ENCODE data around the gene COG7. TPM values are rescaled to one million over a fixed set of nuclear protein-coding genes. Genes with fewer than 3 reads are reported as not detected.

COG7 gene
- 10 to 100 TPM; 23.3 to 26.2 TPM for total RNA-seq
- 10 to 100 TPM in 1 of 3 donors, 1 to 10 TPM in 2; 8.4 to 10.9 (median 9.2) TPM for polyA plus RNA-seq
- total RNA-seq: 18.7 to 26.0 (median 22.8) reads per million in 6 experiments

DNA sequence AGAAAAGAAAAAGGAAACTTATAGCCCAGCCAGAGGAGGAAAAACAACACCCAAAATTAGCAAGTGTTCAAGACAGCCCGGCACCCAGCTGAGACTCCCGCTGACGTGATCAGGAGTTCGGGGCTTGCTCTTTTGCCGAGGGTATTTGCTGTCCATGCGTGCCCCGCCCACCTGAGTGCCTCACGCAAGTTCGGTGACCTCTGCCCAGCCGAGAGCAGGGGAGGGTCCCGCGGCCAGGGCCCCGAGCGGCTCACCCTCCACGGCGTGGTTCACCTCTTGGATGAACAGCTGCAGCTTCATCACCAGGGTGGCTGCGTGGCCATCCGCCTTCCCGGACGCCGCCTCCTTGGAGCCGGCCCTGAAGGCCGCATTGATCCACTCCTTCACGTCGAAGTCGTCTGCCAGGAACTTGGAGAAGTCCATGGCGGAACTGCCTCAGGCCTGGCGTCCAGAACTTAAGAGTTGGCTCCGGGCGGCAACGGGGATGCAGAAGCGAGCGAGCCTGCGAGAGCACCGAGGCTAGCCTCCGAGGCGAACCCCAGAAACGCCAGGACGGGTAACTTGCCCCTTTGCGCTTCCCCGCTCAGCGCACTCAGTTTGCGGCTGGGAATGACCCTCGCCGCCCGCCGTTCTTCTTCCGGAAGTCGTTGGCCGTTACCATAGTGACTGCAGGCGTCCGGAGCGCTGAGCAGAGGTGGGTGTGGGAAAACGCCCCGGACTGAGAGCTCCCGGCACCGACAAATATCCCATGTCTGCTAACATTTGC lies at the start of gene COG7:
COG7 (minus strand) TSS at position 618 of the 766 bp plus-strand sequence; CDS start at position 423, 195 bp downstream.
- H3K9me3 Mint-ChIP-seq: no peaks in the 10 kb centered on the region
- peak; percentile 70 to 91 (median 83) for DNase-seq
- POLR2A ChIA-PET: interaction anchor here (0.6 to 1.2 kb wide), 2 partner anchors 18 to 292 kb away, joined by 3 to 5 read pairs; no protein-coding TSS in a partner anchor
- H3K36me3 Mint-ChIP-seq: peaks cover 0 to 2% (median 0%) of the 10 kb centered on the region in 3 donors
- peak within 1 kb of the TSS; percentile 84 to 99 (median 95) for H3K4me3 Mint-ChIP-seq
- H3K4me1 Mint-ChIP-seq: peaks cover 15 to 45% (median 37%) of the 10 kb centered on the region in 4 donors
- peak within 1 kb of the TSS; percentile 85 to 97 (median 91) for H3K27ac Mint-ChIP-seq
- ATAC-seq: peak; percentile 88 to 95
- H3K27me3 Mint-ChIP-seq: no peaks in the 10 kb centered on the region

DNA sequence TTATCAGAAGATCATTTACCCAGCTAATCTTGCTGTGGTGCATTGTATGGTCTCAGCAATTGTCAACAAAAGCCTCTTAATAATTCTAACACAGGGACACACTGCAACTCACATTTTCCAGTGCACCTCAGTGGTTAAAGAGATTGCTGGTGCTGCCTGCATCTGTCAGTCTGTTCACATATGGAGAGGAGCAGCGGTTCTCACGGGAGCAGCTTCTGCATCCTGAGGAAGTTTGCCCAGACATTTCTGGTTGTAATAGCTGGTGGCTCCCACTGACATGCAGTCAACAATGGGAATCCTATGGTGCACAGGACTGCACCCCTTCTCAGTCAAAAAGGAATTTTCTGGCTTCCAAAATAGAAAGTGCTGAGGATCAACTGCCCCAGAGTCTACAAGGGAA lies 49.5 kb upstream of the COG7 start:
- DNase-seq (no peak), ATAC-seq (no peak)
- H3K4me3 Mint-ChIP-seq: no peak overlapping the region
- peaks cover 0 to 14% (median 0%) of the 10 kb centered on the region in 3 donors for H3K36me3 Mint-ChIP-seq
- H3K4me1 Mint-ChIP-seq: peaks cover 27 to 83% (median 68%) of the 10 kb centered on the region in 4 donors
- H3K27me3 Mint-ChIP-seq: no peaks in the 10 kb centered on the region
- POLR2A ChIA-PET: no interaction called here
- H3K9me3 Mint-ChIP-seq: no peaks in the 10 kb centered on the region
- peak overlapping the region in 2 of 10 donors; percentile 62 to 69 for H3K27ac Mint-ChIP-seq

DNA sequence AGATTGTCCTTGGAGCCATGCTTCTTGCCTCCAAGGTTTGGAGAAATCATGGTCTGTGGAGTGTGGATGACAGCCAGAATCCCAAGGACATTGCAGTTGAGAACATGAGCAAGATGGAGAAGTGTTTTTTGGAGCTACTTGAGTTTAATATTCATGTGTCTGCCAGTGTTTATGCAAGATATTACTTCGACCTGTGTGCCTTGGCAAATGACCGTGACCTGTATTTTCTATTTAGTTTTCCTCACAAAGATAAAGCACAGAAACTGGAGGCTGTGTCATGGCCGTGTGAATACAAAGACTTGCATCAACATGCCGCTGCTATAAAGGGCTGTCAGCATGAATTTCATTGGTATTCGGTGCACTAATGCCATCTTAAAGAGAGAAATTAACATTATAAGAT lies 48.3 kb upstream of the COG7 start:
- no peaks in the 10 kb centered on the region for H3K9me3 Mint-ChIP-seq
- peaks cover 0 to 23% (median 0%) of the 10 kb centered on the region in 3 donors for H3K36me3 Mint-ChIP-seq
- H3K27me3 Mint-ChIP-seq: no peaks in the 10 kb centered on the region
- DNase-seq (no peak), ATAC-seq (no peak)
- no peak overlapping the region for H3K4me3 Mint-ChIP-seq
- peak overlapping the region in 1 of 10 donors; percentile 12 for H3K27ac Mint-ChIP-seq
- POLR2A ChIA-PET: no interaction called here
- H3K4me1 Mint-ChIP-seq: peaks cover 26 to 83% (median 64%) of the 10 kb centered on the region in 4 donors

DNA sequence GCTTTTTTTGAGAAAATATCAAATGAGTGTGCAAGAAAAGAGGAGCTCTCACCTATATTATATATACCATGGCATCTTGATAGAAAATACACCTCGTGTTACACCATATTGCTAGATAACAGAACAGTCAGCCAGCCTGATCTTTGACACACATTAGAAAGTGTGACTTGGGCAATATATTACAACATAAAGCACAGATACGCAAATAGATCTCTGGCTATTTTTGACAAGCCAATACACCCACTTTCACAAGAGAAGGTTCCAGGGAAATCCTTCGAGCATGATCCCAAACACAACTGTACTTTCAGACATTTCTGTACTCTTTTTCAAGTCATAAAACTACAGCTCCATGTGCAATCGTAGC lies 47.9 kb upstream of the COG7 start:
- ATAC-seq: no peak
- Mint-ChIP-seq H3K27ac (no peak overlapping the region), H3K36me3 (peaks cover 0 to 25% (median 0%) of the 10 kb centered on the region in 3 donors), H3K9me3 (no peaks in the 10 kb centered on the region), H3K27me3 (no peaks in the 10 kb centered on the region), H3K4me3 (no peak overlapping the region), H3K4me1 (peaks cover 22 to 80% (median 60%) of the 10 kb centered on the region in 4 donors)
- POLR2A ChIA-PET: no interaction called here
- DNase-seq: no peak

DNA sequence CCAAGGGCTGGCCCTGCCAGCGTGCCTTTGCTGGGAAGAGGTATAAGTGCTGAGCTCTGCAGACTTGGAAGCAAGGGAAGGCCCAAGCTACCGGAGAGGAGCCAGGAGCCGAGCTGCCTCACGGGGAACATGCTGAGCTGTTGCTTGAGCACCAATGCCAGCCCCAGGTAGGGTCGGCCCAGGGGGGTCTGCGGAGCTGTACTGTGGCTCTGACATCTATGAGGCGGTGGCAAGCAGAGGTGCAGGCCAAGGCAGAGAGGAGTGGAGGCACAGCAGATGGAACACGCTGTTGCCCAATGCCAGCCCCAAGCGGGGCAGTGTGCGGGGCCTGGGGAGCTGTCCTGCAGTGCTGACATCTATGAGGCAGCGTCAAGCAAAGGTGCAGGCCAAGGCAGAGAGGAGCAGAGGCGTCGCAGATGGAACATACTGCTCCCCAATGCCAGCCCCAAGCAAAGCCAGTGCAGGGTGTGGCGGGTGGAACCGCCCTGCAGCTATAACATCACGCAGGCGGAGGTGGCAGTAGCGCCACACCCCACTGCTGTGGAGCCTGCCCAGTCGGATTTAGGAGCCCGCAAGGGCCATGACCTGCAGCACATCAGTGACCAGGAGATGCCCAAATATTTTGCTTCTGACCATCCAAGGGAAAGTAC lies 47.3 kb upstream of the COG7 start:
- Mint-ChIP-seq H3K36me3 (peaks cover 0 to 31% (median 0%) of the 10 kb centered on the region in 3 donors), H3K9me3 (no peaks in the 10 kb centered on the region), H3K4me1 (peaks cover 22 to 75% (median 56%) of the 10 kb centered on the region in 4 donors), H3K27ac (peak overlapping the region in 3 of 10 donors; percentile 34 to 56 (median 56)), H3K4me3 (no peak overlapping the region), H3K27me3 (no peaks in the 10 kb centered on the region)
- POLR2A ChIA-PET: no interaction called here
- no peak for DNase-seq
- ATAC-seq: no peak

DNA sequence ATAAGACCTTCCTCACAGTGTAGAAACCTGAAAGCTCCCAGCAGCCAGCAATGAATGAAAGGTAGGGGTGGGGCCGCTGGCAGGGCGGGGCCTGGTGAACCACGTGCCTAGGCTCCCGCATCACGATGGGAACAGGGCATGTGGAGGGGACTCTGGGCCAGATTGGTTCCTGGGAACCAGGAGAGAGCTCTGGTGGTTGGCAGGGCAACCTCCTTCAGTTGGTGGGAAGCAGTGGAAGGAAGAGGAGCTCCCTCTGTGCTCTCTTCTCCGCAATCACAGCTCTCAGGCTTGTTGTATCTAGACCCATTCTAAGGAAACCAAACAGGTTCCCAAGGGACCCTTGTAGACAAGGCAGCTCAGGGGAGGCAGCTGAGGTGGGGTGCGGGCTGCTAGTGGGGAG lies 46.8 kb upstream of the COG7 start:
- POLR2A ChIA-PET: no interaction called here
- Mint-ChIP-seq H3K36me3 (peaks cover 0 to 36% (median 0%) of the 10 kb centered on the region in 3 donors), H3K4me3 (no peak overlapping the region), H3K27ac (peak overlapping the region in 3 of 10 donors; percentile 8 to 35 (median 34)), H3K9me3 (no peaks in the 10 kb centered on the region), H3K4me1 (peaks cover 19 to 70% (median 51%) of the 10 kb centered on the region in 4 donors), H3K27me3 (no peaks in the 10 kb centered on the region)
- ATAC-seq (no peak), DNase-seq (no peak)

DNA sequence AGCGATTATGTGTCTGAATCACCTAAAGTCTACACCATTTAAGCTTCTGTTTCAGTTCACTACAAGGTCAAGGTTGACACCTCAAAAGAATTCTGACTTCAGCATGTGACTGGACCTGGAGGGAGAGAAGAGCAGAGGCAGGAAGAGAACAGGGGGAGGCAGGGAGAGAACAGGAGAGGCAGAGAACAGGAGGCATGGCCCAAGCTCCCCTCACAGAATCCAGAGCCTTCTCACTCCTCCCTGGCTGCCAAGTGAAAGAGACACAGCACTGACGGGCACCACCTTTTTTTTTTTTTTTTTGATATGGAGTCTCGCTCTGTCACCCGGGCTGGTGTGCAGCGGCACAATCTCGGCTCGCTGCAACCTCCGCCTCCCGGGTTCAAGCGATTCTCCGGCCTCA lies 45.9 kb upstream of the COG7 start:
- DNase-seq: no peak
- Mint-ChIP-seq H3K4me3 (no peak overlapping the region), H3K36me3 (peaks cover 0 to 44% (median 0%) of the 10 kb centered on the region in 3 donors), H3K27ac (peak overlapping the region in 2 of 10 donors; percentile 5 to 60), H3K9me3 (no peaks in the 10 kb centered on the region), H3K4me1 (peaks cover 20 to 60% (median 45%) of the 10 kb centered on the region in 4 donors), H3K27me3 (no peaks in the 10 kb centered on the region)
- ATAC-seq: no peak
- POLR2A ChIA-PET: interaction anchor here (0.7 kb wide), 2 partner anchors 15 to 827 kb away, joined by 3 to 6 read pairs; no protein-coding TSS in a partner anchor

DNA sequence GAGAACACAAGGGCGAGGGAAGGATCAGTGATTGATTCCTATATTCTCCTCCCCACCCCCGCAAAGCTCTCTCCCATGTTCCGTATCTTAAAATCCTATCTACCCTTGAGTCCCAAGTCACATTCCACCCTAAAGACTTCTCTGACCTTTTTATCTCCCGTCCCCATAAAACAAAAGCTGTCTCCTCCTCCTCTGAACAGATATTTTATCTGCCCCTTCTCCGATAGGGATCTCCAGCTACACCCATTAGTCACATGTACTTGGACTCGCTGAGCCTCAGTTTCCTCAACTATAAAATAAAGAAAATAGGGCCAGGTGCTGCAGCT lies 44.5 kb upstream of the COG7 start:
- H3K36me3 Mint-ChIP-seq: peaks cover 0 to 55% (median 2%) of the 10 kb centered on the region in 3 donors
- H3K9me3 Mint-ChIP-seq: no peaks in the 10 kb centered on the region
- ATAC-seq (no peak), DNase-seq (no peak)
- POLR2A ChIA-PET: no interaction called here
- peak overlapping the region in 5 of 10 donors; percentile 12 to 83 (median 44) for H3K27ac Mint-ChIP-seq
- peak overlapping the region in 1 of 10 donors; percentile 13 for H3K4me3 Mint-ChIP-seq
- peaks cover 20 to 50% (median 41%) of the 10 kb centered on the region in 4 donors for H3K4me1 Mint-ChIP-seq
- H3K27me3 Mint-ChIP-seq: no peaks in the 10 kb centered on the region

DNA sequence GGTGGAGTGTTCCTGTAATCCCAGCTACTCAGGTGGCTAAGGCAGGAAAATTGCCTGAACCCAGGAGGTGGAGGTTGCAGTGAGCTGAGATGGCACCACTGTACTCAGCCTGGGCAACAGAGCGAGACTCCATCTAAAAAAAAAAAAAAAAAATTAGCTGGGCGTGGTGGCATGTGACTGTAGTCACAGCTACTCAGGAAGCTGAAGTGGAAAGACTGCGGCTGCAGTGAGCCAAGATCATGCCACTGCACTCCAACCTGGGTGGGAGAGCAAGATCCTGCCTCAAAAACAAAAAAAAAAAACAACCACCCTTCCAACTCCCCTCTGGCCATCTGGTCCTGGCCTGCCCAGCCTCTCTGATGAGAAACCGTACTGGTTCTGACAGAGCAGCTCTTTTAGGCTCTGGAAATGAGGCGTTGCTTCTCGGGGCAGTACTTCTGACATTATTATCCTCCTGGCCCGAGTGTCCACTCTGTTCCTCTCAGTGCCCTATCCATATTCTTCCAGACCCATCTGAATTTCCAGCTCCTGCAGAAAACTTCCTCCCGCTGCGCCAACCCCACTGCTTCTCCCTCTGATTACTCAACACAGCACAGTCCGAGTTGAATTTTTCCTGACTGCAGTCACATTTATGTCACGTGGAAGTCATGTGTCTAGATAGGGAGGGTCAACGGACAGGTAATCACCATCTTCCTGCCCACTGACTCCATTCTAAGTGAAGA lies 44.0 kb upstream of the COG7 start:
- Mint-ChIP-seq H3K27me3 (no peaks in the 10 kb centered on the region), H3K9me3 (no peaks in the 10 kb centered on the region), H3K36me3 (peaks cover 0 to 58% (median 5%) of the 10 kb centered on the region in 3 donors), H3K4me3 (peak overlapping the region in 2 of 10 donors; percentile 13 to 45), H3K27ac (peak overlapping the region in 6 of 10 donors; percentile 0 to 83 (median 40)), H3K4me1 (peaks cover 19 to 45% (median 37%) of the 10 kb centered on the region in 4 donors)
- POLR2A ChIA-PET: interaction anchor here (0.6 kb wide), 1 partner anchor 16 kb away, joined by 3 read pairs; no protein-coding TSS in a partner anchor
- no peak for ATAC-seq
- DNase-seq: no peak

DNA sequence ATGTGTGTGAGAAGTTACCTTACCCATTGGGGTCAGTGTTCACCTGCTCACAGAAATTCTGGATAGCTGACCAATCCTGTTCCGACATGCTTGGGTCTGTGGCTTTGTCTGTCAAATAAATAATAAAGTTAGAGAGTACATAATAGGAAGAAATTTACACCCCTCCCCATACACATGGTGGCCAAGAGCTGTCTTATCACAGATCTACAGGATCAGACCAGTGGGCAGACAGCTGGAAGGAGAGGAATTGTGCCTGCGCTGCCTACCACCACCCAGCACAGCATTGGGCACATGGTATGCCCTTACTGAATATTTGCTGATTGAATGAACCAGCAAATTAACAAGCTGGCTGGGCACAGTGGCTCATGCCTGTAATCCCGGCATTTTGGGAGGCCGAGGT lies 42.7 kb upstream of the COG7 start:
- H3K4me3 Mint-ChIP-seq: no peak overlapping the region
- H3K4me1 Mint-ChIP-seq: peaks cover 17 to 33% (median 25%) of the 10 kb centered on the region in 4 donors
- H3K36me3 Mint-ChIP-seq: peaks cover 0 to 66% (median 13%) of the 10 kb centered on the region in 3 donors
- no peaks in the 10 kb centered on the region for H3K9me3 Mint-ChIP-seq
- DNase-seq (no peak), ATAC-seq (no peak)
- POLR2A ChIA-PET: no interaction called here
- peak overlapping the region in 1 of 10 donors; percentile 49 for H3K27ac Mint-ChIP-seq
- H3K27me3 Mint-ChIP-seq: no peaks in the 10 kb centered on the region

DNA sequence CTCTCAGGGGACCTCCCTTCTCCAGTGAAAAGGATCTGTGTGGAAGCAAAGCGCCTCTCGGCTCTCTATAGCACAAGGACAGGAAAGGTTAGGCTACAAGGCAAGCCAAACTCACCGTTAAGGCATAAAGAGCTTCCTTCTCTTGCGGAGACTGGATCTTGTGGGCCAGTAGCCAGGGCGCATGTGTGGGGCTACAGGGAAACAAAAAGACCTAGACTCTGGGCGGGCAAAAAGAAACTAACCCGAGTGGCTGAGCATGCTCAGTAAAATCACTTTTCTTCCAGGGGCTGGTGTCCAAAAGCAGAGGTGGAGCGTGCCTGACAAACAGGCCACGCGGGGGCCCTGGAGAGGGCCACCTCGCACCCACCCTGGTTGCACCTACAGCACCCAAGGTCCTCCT lies 41.2 kb upstream of the COG7 start:
- no peaks in the 10 kb centered on the region for H3K27me3 Mint-ChIP-seq
- H3K36me3 Mint-ChIP-seq: peaks cover 0 to 79% (median 15%) of the 10 kb centered on the region in 3 donors
- no peak for ATAC-seq
- peak overlapping the region in 1 of 10 donors; percentile 14 for H3K27ac Mint-ChIP-seq
- H3K4me3 Mint-ChIP-seq: no peak overlapping the region
- POLR2A ChIA-PET: no interaction called here
- H3K4me1 Mint-ChIP-seq: peaks cover 12 to 25% (median 17%) of the 10 kb centered on the region in 4 donors
- no peaks in the 10 kb centered on the region for H3K9me3 Mint-ChIP-seq
- no peak for DNase-seq

Measured in naive thymus-derived CD8-positive, alpha-beta T cell (primary cell).